Smooth muscle cell of the brain vasculature (primary cell): ENCODE measurements around the gene CGAS.
"Not testable (repeated sequence)": the region's sequence is repeated elsewhere in the genome, so short reads cannot be mapped to it uniquely, and the experiment has no call there.

Source experiments
- DNase-seq: peaks from one replicate; pipeline ENCODE4 v3.0.0-alpha.2; 2012; ENCODE audit warnings: low read depth, low spot score

The CGAS gene

DNA sequence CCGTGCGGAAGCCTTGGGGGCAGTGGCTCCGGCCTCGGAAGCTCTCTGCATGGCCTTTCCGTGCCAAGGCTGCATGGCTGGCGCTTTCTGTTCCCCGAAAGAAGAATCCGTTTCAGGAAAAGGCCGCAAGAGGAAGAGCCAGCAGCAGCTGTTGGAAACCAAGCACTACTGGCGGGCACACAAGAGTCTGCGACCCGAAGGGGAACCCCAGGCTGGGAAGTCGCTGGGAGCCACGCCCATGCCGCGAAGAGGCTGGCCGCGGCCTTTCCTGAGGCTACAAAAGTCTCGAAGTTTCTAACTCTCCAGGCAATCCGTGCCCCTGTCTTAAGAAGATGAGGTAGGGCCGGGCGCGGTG is at the start of gene CGAS:
CGAS (minus strand) TSS at position 191 of the 355 bp plus-strand sequence; CDS start at position 75, 116 bp downstream.
- peak; percentile 20 for DNase-seq

DNA sequence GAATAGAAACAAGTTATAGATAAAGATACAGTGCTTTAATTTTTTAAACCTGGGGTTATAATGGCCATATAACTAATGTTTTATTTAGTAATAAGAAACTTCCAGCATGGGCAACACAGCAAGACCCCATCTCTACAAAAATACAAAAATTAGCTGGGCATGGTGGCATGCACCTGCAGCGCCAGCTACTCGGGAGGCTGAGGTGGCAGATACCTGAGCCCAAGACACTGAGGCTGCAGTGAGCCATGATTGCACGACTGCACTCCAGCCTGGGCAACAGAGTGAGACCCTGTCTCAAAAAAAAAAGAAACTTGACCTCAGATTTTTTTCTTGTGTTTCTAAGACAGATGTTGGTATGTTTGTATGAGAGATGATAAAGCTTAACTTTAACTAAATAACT is 45.8 kb upstream of the CGAS start:
- no peak for DNase-seq

DNA sequence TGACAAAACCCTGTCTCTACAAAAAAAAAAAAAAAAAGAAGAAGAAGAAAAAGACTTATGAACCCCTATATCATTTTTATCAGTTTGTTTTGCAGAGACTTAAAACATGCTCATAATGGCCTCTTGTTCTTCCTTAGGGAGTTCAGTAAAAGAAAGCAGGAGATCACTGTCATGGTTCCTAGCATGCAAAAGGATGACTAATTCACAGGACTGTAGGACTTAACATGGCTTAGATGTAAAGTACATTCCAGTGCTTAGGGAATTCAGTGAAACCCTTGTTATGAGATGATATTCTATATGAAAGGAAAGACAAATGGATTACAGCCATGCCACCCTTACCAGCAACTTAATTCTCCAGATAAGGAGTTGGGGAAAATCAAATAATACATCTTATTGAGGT is 39.3 kb upstream of the CGAS start:
- no peak for DNase-seq

DNA sequence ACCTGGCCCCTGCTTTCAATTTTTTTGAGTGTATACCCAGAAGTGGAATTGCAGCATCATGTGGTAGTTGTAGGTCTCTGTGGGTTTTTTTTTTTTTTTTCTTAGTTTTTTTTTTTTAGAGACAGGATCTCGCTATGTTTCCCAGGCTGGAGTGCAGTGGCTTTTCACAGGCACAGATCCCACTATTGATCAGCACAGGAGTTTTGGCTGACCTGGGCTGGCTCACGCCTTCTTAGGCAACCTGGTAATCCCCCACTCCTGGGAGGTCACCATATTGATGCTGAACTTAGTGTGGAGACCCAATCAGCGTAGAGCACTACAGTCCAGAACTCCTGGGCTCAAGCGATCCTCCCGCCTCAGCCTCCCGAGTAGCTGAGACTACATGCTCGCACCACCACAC is 35.4 kb upstream of the CGAS start:
- DNase-seq: no peak

DNA sequence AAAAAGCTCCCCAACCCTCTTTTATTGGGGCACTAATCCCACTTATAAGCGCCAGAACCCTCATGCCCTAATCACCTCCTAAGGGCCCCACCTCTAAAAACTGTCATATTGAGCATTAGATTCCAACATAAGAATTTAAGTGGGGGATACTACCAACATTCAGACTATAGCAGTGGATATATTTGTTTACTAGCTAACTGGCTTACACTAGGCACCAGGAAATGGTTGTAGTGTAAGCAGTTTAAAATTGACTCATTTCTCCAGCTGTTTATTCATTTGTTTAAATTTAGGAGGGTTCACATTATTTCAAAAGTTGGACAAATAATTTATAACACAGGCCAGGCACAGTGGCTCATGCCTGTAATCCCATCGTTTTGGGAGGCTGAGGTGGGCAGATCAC is 32.3 kb upstream of the CGAS start:
- no peak for DNase-seq

DNA sequence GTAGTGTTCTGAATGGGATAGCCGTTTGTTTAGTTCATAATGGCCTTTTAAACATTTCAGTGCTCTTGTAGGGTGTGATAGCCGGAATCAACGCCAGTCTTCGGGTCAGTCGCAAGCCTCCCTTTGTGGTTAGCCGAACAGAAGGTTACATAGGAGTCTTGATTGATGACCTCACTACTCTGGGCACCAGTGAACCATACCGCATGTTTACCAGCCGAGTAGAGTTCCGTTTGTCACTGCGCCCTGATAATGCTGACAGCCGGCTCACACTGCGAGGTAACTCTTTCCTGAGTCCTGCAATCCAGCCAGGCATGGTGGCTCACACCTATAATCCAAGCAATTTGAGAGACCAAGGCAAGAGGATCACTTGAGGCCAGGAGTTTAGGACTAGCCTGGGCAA is 29.9 kb upstream of the CGAS start:
- DNase-seq: no peak

DNA sequence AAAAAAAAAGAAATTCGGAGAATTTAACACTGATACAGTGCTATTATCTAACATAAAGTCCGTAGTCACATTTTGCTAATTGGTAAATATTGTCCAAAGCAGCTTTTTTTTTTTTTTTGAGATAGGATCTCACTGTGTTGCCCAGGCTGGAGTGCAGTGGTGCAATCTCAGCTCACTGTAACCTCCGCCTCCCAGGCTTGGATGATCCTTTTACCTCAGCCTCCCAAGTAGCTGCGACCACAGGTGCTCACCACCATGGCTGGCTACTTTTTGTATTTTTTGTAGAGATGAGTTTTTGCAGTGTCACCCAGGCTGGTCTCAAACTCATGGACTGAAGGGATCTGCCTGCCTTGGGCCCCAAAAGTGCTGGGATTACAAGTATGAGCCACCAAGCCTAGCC is 25.3 kb upstream of the CGAS start:
- no peak for DNase-seq

DNA sequence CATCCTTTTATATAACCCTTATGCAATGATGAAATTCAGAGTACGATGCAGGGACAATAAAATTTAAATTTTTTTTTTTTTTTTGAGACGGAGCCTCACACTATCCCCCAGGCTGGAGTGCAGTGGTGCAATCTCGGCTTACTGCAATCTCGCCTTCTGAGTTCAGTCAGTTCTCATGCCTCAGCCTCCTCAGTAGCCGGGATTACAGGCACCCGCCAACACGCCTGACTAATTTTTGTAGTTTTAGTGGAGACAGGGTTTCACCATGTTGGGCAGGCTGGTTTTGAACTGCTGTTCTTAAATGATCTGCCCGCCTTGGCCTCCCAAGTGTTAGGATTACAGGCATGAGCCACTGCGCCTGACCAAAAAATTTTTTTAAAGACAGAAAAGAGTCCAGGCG is 24.6 kb upstream of the CGAS start:
- no peak for DNase-seq

DNA sequence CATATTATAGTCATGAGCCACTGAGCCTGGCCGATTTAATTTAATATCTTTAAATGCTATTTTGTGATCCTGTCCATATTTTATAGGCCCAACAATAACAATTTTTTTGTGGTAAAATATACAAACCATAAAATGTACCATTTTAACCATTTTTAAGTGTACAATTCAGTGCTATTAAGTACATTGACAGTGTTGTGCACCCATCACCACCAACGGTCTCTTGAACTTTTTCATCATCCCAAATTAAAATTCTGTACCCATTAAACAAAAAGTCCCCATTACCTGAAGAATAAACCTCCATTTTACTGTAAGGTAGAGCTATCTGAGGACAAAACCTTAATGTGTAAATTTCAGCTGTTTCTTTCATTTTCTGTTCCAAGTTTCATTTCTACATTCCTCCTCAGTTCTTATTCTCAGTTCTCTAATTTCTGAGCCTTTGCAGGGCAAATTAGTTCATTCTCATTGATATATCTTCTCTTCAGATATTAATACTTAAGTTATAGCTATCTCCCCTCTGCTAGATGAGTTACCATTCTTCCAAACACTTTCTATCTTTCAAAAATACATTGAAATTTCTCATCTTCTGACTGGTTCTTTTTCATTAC is 19.7 kb upstream of the CGAS start:
- DNase-seq: no peak

DNA sequence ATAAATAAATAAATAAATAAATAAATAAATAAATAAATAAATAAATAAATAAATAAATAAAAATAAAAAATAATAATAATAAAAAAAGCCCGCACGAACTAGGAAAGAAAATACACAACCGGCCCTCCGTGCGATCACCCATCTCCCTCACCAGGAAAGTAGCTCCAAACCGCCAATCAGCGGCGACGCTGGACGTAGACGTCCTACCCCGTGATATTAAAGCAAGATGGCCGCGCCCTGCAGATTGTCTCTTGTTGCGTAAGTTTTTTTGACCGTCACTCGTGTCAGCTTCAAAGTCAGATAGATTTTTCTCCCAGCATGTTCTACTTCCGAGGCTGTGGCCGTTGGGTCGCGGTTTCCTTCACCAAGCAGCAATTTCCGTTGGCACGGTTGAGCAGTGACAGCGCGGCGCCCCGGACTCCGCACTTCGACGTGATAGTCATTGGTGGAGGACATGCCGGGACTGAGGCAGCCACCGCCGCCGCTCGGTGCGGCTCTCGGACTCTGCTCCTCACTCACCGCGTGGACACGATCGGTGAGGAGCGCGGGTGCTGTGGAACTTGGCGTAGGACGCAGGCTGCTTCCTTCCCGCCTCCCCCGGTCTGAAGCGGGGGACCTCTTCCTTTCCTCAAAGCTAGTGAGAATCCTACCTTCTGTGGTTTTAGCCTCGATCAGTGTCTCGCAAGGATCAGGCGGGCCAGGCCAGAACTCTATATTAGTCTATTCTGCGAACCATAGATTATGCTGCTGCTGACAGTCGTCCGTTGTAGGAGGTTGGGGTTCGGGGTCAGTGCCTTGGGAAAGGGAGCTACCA is 9.6 kb upstream of the CGAS start, which contains the start of gene MTO1:
MTO1 (plus strand) TSS at position 201 of the 814 bp plus-strand sequence; CDS start at position 319, 118 bp downstream.
- DNase-seq: peak; percentile 84

DNA sequence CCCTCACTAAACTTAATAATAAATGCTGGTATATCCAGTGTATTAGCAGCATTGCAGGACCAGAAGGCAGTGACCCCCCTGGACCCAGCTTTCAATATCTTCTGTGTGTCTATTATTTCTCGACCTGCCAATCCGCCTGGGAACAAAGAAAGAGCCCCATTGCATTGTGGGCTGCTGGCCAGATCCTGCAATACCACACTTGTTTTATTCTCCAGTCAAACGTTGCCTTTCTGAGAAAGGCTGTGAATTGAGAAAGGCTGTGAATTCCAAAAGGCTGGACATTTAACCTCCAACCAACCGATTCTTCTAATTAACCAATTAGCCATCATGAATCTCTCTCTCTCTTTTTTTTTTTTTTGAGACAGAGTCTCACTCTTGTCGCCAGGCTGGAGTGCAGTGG is 8.0 kb upstream of the CGAS start:
- no peak for DNase-seq

DNA sequence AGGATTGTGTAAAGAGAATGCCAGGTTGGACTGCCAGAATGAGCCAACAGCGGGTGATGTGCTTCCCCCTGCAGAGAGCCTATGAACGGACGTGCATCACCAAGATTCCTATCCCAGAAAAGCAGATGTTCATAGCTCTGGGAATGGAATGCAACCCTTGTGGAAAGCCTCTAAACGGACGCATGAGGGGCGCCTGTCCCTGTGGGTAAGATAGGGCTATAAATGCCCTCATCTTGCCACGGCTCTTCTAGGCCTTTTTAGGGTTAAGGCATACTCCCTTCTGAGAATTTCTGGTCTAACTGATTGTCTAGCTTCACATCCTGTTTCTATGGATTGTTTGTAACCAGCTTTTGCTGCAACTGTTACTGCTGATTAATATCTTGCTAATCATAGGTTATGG is 7.4 kb upstream of the CGAS start:
- not testable (repeated sequence) for DNase-seq

DNA sequence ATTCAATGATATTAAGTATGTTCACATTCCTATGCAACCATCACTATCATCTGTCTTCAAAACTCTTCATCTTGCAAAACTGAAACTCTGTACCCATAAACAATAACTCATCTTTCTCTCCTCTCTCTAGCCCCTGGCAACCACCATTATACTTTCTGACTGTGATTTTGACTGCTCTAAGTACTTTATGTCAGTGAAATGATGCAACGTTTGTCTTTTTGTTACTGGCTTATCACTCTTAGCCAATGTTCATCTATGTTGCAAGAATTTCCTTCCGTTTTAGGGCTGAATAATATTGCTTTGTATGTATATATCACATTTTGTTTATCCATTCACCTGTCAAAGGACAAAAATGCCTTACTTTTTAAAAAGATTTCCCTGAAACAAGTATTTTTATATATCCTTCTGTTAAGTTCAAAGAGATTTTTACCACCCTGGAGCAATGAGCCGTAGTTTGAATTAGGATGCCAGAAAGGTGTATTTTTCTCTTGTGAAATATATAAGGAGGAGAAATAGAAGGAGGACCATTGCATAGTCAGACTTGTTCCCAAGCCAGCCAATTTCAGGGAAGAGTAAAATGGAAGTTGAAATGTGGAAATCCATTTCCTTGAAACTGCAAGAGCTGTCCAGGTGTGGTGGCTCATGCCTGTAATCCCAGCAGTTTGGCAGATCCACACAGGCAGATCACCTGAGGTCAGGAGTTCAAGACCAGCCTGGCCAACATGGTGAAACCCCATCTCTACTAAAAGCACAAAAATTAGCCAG is 4.0 kb upstream of the CGAS start:
- DNase-seq: no peak

DNA sequence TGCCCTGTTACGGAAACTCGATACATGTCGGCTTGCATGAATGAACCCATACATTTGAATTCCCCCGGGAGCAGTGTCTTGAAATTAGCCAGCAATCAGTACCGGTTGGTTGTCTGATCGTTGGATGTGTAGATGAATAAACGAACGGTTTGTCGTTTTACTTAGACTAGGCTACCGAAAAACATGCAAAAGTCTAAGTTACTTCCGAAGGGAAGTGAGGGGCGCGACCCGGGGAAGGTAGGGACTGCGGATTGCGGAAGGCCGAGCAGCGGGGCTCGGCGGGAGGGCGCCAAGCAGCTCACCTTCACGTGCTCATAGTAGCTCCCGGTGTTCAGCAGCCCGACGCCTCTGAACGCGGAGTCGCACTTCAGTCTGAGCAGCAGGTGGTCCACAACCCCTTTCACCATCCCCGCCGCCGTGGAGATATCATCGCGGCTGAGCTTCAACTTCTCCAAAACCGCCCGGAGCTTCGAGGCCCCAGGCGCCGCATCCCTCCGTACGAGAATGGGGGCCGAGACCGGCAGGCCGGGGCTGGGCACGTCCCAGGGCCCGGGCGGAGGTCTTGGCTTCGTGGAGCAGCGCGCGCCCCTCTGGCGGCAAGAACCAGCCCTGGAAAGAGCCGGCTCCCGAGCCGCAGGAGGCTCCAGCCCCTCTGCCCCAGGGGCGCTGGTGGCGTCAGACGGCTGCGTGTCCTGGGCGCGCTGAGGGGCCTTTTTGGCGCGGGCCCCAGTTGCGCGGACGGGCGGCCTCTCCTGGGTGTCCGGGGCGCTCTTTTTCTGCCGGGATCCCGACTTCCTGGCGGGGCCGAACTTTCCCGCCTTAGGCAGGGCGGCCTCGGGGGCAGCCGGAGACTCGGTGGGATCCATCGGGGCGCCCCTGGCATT is 632 bp downstream of the CGAS start:
- DNase-seq: no peak

DNA sequence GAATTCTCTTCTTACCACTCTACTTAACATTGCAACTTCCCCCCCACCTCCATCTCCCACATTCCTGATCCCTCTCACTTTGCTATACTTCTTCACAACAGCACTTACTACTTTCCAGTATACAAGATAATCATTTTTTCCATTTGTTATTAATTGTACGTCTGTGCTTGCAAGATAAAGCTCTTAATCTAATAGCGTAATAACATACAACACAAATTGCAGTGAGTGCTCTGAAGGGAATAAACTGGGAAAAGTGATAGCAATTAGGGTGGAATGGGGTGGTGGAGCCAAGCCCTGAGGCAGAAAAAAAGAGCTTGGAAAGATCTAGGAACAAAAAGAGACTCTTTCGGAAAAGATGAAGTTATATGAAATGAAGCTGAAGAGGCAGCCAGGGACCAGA is 8.5 kb downstream of the CGAS start:
- no peak for DNase-seq

DNA sequence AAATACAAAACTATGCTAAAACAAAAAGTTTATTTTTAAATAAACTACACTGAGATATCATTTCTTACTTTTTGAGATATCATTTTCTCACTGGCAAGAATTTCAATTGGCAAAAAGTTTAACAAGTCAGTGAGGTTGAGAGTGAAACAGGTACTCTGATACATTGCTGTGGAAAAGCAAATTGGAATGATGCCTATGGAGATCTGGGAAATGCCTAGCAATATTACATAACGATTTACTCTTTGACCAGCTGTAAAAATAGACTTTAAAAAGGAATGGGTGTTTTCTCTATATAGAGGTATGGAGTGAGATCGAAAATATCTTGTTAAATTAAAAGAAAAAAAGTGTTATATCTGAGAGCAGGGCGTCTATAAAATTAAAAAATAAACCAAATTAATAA is 16.9 kb downstream of the CGAS start:
- DNase-seq: no peak

DNA sequence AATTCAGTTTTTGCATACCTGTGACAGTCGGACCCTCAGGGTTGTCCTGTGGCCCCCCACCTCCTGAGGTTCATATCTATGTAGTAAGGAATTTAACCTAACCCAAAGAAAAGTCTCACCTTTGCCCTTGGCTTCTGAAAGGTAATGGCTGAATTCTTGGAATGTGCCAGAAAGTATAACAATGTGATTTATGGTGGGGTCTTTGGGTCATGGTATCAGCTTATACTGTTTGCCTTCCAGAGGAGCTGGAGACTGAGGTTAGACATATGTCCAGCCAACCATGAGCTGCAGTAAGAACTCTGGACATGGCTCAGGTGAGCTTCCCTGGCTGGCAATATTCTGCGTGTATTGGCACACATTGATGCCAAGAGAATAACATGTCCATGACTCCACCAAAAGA is 30.6 kb downstream of the CGAS start:
- no peak for DNase-seq

DNA sequence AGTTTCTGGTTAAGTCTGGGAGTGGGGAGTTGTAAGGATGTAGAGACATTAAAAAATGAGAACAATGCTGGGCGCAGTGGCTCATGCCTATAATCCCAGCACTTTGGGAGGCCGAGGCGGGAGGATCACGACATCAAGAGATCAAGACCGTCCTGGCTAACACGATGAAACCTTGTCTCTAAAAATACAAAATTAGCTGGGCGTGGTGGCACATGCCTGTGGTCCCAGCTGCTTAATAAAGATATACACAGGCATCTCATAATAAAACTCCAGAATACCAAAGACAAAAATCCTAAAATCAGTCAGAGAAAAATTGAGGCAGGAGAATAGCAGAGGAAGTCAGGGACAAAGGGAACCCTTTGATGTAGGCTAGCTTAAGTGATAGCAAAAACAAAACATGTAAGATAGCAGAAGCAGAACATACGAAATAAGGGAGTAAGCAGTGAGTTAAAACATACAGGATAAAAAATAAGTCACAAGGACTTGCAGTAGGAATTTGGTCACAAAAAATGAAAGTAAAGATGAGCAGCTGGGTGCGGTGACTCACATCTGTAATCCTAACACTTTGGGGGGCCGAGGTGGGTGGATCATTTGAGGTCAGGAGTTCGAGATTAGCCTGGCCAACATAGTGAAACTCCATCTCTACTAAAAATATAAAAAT is 33.9 kb downstream of the CGAS start:
- DNase-seq: no peak

DNA sequence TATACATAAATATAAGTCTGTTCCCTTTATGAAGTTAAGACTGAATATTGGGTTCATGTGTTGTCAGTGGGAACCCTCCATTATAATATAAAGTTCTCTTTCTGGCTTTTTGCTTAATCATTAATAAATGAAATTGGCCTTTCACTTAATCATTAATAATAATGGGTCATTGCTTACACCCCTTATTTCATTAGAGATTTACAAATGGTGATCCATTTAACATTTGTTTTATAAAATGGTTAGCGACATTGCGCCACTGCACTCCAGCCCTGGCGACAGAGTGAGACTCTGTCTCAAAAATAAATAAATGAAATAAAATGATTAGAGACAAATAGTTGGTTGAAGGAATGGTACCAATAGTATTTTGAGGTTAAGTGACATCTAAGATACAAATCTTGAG is 39.0 kb downstream of the CGAS start:
- no peak for DNase-seq

DNA sequence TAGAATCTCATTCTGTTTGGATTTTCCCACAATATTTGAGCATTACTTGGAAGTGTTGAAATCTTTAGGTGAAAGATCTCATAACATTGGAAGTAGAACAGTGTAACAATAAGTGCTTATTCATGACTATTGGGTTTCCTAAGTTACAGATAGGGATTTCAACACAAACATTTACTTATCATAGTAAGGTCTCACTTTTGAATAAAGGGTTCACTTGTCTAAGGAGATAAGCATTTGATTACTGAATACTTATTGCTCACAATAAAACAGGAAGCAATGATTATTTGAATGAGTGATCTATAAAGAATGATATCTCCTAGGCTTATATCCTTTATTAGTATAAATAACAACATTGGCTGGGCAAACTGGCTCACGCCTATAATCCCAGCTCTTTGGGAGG is 42.7 kb downstream of the CGAS start:
- DNase-seq: no peak

DNA sequence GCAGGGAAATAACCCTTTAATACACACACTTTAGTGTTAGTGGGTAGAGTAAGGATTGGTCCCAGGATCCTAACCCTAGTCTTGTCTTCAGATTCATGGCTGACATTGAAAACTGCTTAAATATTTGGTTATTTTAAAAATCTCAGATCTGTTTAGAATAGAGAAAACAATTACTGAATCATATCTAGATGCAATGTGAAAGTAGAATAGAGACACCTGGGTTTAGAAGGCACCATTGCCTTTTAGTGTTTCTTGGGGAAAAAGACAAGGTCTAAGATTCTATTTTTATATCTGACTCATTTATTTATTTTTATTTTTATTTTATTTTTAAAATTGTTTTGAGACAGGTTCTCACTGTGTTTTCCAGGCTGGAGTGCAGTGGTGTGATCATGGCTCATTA is 51.4 kb downstream of the CGAS start:
- no peak for DNase-seq
